Measurements from ENCODE around the gene ZBTB12. TPM values are rescaled to one million over a fixed set of nuclear protein-coding genes. Genes with fewer than 3 reads are reported as not detected.

The ZBTB12 gene
- total RNA-seq, 4 donors from 2014 or later: 0.38 to 1.7 (median 0.93) TPM

GRCh38 chr6:31945507-31946369 is 43.9 kb upstream of the ZBTB12 start, which contains the start of gene CFB:
Gene CFB (plus strand): TSS chr6:31946095. CDS start chr6:31946222, 127 bp downstream.
- TF ChIP-seq CTCF (IDR thresholded peaks at IDR 0.05; ENCODE audit: low read depth): no peak

GRCh38 chr6:31945154-31945506 is 43.2 kb upstream of the ZBTB12 start:
- TF ChIP-seq CTCF (IDR thresholded peaks at IDR 0.05; ENCODE audit: low read depth): no peak

GRCh38 chr6:31943742-31944141 is 41.9 kb upstream of the ZBTB12 start:
- no peak for TF ChIP-seq CTCF (IDR thresholded peaks at IDR 0.05; ENCODE audit: low read depth)

GRCh38 chr6:31940256-31940664 is 38.4 kb upstream of the ZBTB12 start:
- TF ChIP-seq CTCF (IDR thresholded peaks at IDR 0.05; ENCODE audit: low read depth): no peak

GRCh38 chr6:31935823-31936222 is 33.9 kb upstream of the ZBTB12 start:
- no peak for TF ChIP-seq CTCF (IDR thresholded peaks at IDR 0.05; ENCODE audit: low read depth)

GRCh38 chr6:31935021-31935420 is 33.1 kb upstream of the ZBTB12 start:
- TF ChIP-seq CTCF (IDR thresholded peaks at IDR 0.05; ENCODE audit: low read depth): no peak

- TF ChIP-seq CTCF (IDR thresholded peaks at IDR 0.05; ENCODE audit: low read depth): no peak
These were observed 31.7 kb upstream of the ZBTB12 start for GRCh38 chr6:31933537-31933936.

All from subcutaneous adipose tissue (tissue), 4 donors.